Measurements from ENCODE around the gene PRRG1. TPM values are rescaled to one million over a fixed set of nuclear protein-coding genes. Genes with fewer than 3 reads are reported as not detected.
"Not testable (repeated sequence)": the region's sequence is repeated elsewhere in the genome, so short reads cannot be mapped to it uniquely, and the experiment has no call there.

The PRRG1 gene
- total RNA-seq, 2 donors from 2014 or later = 5.4 to 15.0 TPM

DNA sequence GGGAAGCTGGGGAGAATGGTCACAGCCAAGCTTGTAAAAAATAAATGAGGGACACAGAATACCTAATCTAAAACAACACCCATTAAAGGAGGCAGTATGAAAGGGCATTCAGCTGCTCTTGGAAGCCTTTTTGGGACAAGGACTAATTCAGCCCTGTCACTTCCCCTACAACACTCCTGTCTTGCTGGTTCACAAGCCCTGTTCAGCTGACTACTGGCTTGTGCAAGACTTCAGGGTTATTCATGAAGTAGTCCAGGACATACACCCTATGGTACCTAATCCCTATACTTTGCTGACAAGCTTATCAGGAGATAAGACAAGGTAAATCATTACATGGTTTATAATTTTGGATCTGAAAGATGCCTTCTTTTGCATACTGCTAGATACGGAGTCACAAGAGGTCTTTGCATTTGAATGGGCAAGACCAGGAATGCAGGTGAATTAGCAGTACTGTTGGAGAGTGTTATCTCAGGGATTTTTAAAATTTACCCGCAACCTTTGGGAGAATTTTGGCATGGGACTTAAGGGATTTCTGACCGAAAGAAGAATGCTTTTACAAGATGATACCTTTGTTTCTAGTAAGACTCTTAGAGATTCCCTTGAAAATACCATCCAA is 119.1 kb downstream of the PRRG1 start:
- H3K27ac ChIP-seq = no peak overlapping the region
- H3K36me3 ChIP-seq = no peaks in the 10 kb centered on the region
- DNase-seq = no peak
- TF ChIP-seq, protein P1, sequence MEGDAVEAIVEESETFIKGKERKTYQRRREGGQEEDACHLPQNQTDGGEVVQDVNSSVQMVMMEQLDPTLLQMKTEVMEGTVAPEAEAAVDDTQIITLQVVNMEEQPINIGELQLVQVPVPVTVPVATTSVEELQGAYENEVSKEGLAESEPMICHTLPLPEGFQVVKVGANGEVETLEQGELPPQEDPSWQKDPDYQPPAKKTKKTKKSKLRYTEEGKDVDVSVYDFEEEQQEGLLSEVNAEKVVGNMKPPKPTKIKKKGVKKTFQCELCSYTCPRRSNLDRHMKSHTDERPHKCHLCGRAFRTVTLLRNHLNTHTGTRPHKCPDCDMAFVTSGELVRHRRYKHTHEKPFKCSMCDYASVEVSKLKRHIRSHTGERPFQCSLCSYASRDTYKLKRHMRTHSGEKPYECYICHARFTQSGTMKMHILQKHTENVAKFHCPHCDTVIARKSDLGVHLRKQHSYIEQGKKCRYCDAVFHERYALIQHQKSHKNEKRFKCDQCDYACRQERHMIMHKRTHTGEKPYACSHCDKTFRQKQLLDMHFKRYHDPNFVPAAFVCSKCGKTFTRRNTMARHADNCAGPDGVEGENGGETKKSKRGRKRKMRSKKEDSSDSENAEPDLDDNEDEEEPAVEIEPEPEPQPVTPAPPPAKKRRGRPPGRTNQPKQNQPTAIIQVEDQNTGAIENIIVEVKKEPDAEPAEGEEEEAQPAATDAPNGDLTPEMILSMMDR (IDR thresholded peaks at IDR 0.05) = no peak
- H3K9me3 ChIP-seq = no peaks in the 10 kb centered on the region
- H3K27me3 ChIP-seq = no peaks in the 10 kb centered on the region
- no peaks in the 10 kb centered on the region for H3K4me1 ChIP-seq
- no peak overlapping the region for H3K9ac ChIP-seq (ENCODE audit: low read depth in 2 of 2, low read length in 2 of 2)
- no peak overlapping the region for H3K4me3 ChIP-seq
- intact Hi-C loops (cut with DNase I) = no loop called here

DNA sequence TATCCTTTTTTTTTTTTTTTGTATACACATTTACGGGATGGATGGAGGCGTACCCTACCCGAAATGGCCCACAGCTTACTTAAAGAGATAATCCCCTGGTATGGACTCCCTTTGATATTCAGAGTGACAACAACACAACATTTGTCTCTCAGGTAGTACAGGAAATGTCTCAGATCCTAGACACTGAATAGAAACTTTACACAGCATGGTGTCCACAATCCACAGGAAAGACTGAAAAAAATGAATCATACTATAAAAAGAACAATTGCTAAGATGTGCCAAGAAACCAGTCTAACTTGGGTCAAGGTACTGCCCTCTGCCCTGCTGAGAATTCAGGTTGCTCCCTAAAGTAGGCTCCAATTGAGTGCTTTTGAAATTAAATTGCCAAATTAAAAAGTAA is 121.5 kb downstream of the PRRG1 start:
- H3K36me3 ChIP-seq = no peaks in the 10 kb centered on the region
- H3K27me3 ChIP-seq = no peaks in the 10 kb centered on the region
- TF ChIP-seq, protein P1 (IDR thresholded peaks at IDR 0.05) = no peak

DNA sequence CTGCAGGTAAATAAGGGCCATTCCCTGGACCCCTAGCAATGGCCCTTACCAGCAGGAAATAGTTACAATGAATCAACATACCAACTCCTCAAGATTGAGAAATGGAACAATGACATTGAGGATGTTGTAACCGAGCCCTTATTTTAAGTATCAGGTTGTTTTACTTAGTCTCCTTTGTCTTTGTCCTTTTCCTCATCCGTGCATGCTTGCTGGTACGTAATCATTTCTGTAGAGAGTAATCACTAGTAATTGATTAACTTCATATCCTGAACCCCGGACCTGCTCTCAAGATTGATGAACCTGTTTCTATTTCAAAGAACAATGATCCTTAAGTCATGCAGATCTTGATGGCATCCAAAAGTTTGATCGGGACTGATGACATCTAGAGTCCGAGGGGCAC is 123.7 kb downstream of the PRRG1 start:
- Histone ChIP-seq H3K27me3 (no peaks in the 10 kb centered on the region), H3K9me3 (no peaks in the 10 kb centered on the region), H3K27ac (no peak overlapping the region), H3K36me3 (no peaks in the 10 kb centered on the region), H3K4me3 (no peak overlapping the region), H3K4me1 (no peaks in the 10 kb centered on the region), H3K9ac (ENCODE audit: low read depth in 2 of 2, low read length in 2 of 2) (no peak overlapping the region)
- no peak for DNase-seq
- TF ChIP-seq, protein P1 (IDR thresholded peaks at IDR 0.05) = no peak
- intact Hi-C loops (cut with DNase I) = no loop called here

More for the DNA sequence above, 121.5 kb downstream of the PRRG1 start:
- no peak overlapping the region for H3K27ac ChIP-seq
- DNase-seq = no peak
- H3K9ac ChIP-seq (ENCODE audit: low read depth in 2 of 2, low read length in 2 of 2) = no peak overlapping the region
- no peaks in the 10 kb centered on the region for H3K9me3 ChIP-seq
- no peak overlapping the region for H3K4me3 ChIP-seq
- intact Hi-C loops (cut with DNase I) = no loop called here
- no peaks in the 10 kb centered on the region for H3K4me1 ChIP-seq

DNA sequence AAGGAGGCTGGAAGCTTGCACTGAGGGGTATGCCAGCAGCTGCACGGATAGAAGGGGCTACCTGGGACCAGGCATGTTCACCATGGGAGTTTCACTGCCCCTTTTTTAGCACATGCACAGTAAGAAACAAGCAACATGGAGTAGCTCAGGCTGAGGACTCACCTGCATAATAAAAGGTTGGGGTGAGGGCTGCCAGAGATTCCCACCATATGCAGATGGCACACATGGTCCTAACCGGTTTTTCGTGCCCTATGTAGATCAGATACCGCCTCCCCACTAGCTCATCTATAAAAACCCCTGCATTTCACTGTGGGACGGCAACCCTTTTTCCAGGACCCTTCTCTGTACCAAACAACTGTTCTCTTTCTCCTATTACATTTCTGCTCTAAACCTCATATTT is 125.3 kb downstream of the PRRG1 start:
- H3K9me3 ChIP-seq = no peaks in the 10 kb centered on the region
- H3K27me3 ChIP-seq = no peaks in the 10 kb centered on the region
- TF ChIP-seq, protein P1 (IDR thresholded peaks at IDR 0.05) = no peak
- DNase-seq = no peak
- H3K4me1 ChIP-seq = no peaks in the 10 kb centered on the region
- no peaks in the 10 kb centered on the region for H3K36me3 ChIP-seq
- no peak overlapping the region for H3K9ac ChIP-seq (ENCODE audit: low read depth in 2 of 2, low read length in 2 of 2)
- intact Hi-C loops (cut with DNase I) = no loop called here
- H3K27ac ChIP-seq = no peak overlapping the region
- no peak overlapping the region for H3K4me3 ChIP-seq

DNA sequence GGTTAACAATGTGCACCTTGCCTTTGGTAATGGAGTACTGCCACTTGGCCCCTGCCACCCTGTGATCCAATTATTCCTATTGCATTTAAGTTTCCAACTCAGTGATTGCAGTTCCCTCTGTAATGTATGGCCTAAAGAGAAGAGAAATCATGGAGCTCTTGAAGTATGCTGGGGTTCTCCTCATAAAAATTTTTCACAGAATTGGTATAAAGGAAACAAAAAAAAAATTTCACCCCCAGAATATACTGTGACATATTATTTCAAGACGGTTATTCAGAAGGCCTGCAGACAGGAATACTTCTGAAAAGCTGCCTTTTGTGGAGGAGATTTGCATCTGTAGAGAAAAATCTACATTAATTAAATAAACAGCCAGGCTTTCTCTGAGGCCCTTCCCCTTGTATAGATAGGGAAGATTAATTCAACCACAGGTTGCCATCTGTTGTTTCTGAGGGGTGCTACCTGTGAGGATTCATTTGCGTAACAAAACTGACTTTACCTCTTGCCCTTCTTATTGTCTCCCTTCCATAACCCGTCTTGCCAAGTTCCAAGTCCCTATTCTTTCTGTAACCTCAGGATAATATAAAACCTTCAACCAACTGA is 127.5 kb downstream of the PRRG1 start:
- H3K4me1 ChIP-seq = no peaks in the 10 kb centered on the region
- no peak overlapping the region for H3K27ac ChIP-seq
- TF ChIP-seq, protein P1 (IDR thresholded peaks at IDR 0.05) = no peak
- no peak overlapping the region for H3K9ac ChIP-seq (ENCODE audit: low read depth in 2 of 2, low read length in 2 of 2)
- no peaks in the 10 kb centered on the region for H3K9me3 ChIP-seq
- no peaks in the 10 kb centered on the region for H3K27me3 ChIP-seq
- DNase-seq = no peak
- H3K36me3 ChIP-seq = no peaks in the 10 kb centered on the region
- H3K4me3 ChIP-seq = no peak overlapping the region
- intact Hi-C loops (cut with DNase I) = no loop called here

DNA sequence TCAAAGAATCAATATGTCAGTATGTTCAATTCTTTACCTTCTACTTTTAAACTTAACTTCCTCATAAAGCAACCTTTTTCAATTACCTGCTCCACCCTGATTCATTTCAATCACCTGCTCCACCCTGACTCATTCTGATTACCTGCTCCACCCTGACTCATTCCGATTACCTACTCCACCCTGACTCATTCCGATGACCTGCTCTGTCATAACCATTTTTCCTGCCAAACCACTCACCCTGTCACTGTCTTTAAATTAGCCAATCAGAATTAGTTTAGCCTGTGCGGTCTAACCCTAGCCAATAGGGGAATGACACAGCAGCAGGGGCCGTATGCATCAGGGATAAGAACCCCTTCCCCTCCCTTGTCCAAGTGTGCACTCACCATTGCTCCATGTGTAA is 135.2 kb downstream of the PRRG1 start:
- H3K36me3 ChIP-seq; H3K4me3 ChIP-seq; H3K9me3 ChIP-seq; DNase-seq; H3K4me1 ChIP-seq; H3K27ac ChIP-seq; intact Hi-C loops (cut with DNase I); H3K9ac ChIP-seq (ENCODE audit: low read depth in 2 of 2, low read length in 2 of 2); H3K27me3 ChIP-seq: not testable (repeated sequence)
